HEK293T (cell line): ENCODE measurements around the gene SBNO1.
A peak's percentile ranks its signal among the peaks of the same experiment; 100 is the strongest.

Experiments
- CTCF ChIA-PET: fragments of 350-600 bp; formaldehyde crosslinking; extraction: SDS; loops from one replicate; lab custom pipeline; 2021; ENCODE audit warnings: antibody characterized with exemption, inconsistent platforms; lab: Yijun Ruan, JAX
- POLR2A ChIA-PET: fragments of 350-600 bp; formaldehyde crosslinking; extraction: SDS; loops from one replicate; lab custom pipeline; 2020; ENCODE audit warnings: antibody characterized with exemption, inconsistent platforms; lab: Yijun Ruan, JAX
- DNase-seq: peaks from one replicate; pipeline ENCODE4 v3.0.0; 2012; ENCODE audit warnings: mixed read lengths; ENCODE audit errors: extremely low spot score
- ARNT ChIP-seq: fragments of 450-650 bp; IDR thresholded peaks from 2 replicates; pipeline ENCODE4 v1.6.1; 2017; ENCODE audit warnings: mild to moderate bottlenecking
- BHLHE40 ChIP-seq: fragments of 450-650 bp; IDR thresholded peaks from 2 replicates; pipeline ENCODE4 v1.6.1; 2016; ENCODE audit warnings: mild to moderate bottlenecking, moderate library complexity, borderline replicate concordance
- CTBP1 ChIP-seq: fragments of 450-650 bp; IDR thresholded peaks from 2 replicates; pipeline ENCODE4 v1.6.1; 2016; ENCODE audit warnings: borderline replicate concordance
- ELF4 ChIP-seq: fragments of 450-650 bp; IDR thresholded peaks from 2 replicates; pipeline ENCODE4 v1.6.1; 2017; ENCODE audit warnings: antibody characterized with exemption
- FOXA1 ChIP-seq: fragments of 450-650 bp; IDR thresholded peaks from 2 replicates; pipeline ENCODE4 v1.6.1; 2016; ENCODE audit warnings: mild to moderate bottlenecking
- FOXK2 ChIP-seq: fragments of 450-650 bp; IDR thresholded peaks from 2 replicates; pipeline ENCODE4 v1.6.1; 2016; ENCODE audit warnings: mild to moderate bottlenecking
- FOXM1 ChIP-seq: fragments of 450-650 bp; IDR thresholded peaks from 2 replicates; pipeline ENCODE4 v1.6.1; 2017; ENCODE audit warnings: mild to moderate bottlenecking, borderline replicate concordance
- HDGF ChIP-seq: fragments of 450-650 bp; IDR thresholded peaks from 2 replicates; pipeline ENCODE4 v1.6.1; 2017; ENCODE audit warnings: antibody characterized with exemption, borderline replicate concordance
- L3MBTL2 ChIP-seq: fragments of 450-650 bp; conservative IDR thresholded peaks from 2 replicates; pipeline ENCODE4 v1.6.1; 2016; ENCODE audit warnings: mild to moderate bottlenecking
- LEF1 ChIP-seq: fragments of 450-650 bp; IDR thresholded peaks from 2 replicates; pipeline ENCODE4 v1.6.1; 2017; ENCODE audit warnings: mild to moderate bottlenecking, borderline replicate concordance
- NFRKB ChIP-seq: fragments of 450-650 bp; IDR thresholded peaks from 2 replicates; pipeline ENCODE4 v1.6.1; 2016; ENCODE audit warnings: mild to moderate bottlenecking, moderate library complexity
- PKNOX1 ChIP-seq: fragments of 450-650 bp; IDR thresholded peaks from 2 replicates; pipeline ENCODE4 v1.6.1; 2016
- SP1 ChIP-seq: fragments of 450-650 bp; IDR thresholded peaks from 2 replicates; pipeline ENCODE4 v1.6.1; 2017
- SUZ12 ChIP-seq: fragments of 450-650 bp; IDR thresholded peaks from 2 replicates; pipeline ENCODE4 v1.6.1; 2016; ENCODE audit warnings: mild to moderate bottlenecking
- TARDBP ChIP-seq: fragments of 450-650 bp; IDR thresholded peaks from 2 replicates; pipeline ENCODE4 v1.6.1; 2016
- ZNF384 ChIP-seq: fragments of 450-650 bp; IDR thresholded peaks from 2 replicates; pipeline ENCODE4 v1.6.1; 2016

SBNO1 gene

GRCh38 chr12:123265851-123266678 lies 98.6 kb downstream of the SBNO1 start:
- POLR2A ChIA-PET = interaction anchor here (1.5 kb wide), 1 partner anchor 34 kb away, joined by 5 read pairs; the partner anchor contains the start of gene MPHOSPH9
- DNase-seq = no peak
- CTCF ChIA-PET = interaction anchor here (0.6 kb wide), 1 partner anchor 20 kb away, joined by 4 read pairs; no protein-coding TSS in a partner anchor
- TF ChIP-seq ZNF384 = no peak
- TF ChIP-seq FOXA1 = no peak
- TF ChIP-seq L3MBTL2 = no peak
- no peak for TF ChIP-seq TARDBP
- no peak for TF ChIP-seq ARNT
- no peak for TF ChIP-seq SUZ12
- TF ChIP-seq CTBP1 = no peak
- TF ChIP-seq PKNOX1 = no peak
- no peak for TF ChIP-seq LEF1
- TF ChIP-seq FOXM1 = no peak

GRCh38 chr12:123264642-123265041 lies 100.0 kb downstream of the SBNO1 start:
- CTCF ChIA-PET = interaction anchor here (0.5 kb wide), 1 partner anchor 90 kb away, joined by 5 read pairs; no protein-coding TSS in a partner anchor
- POLR2A ChIA-PET = interaction anchor here (0.6 kb wide), 1 partner anchor 319 kb away, joined by 3 read pairs; the partner anchor contains the start of gene TMED2
- TF ChIP-seq ELF4 (no peak), LEF1 (no peak), HDGF (no peak), SP1 (no peak), TARDBP (no peak), L3MBTL2 (no peak), ZNF384 (no peak), FOXK2 (no peak), CTBP1 (no peak), NFRKB (no peak), FOXA1 (no peak), ARNT (no peak), PKNOX1 (no peak), SUZ12 (no peak), BHLHE40 (no peak), FOXM1 (no peak)
- peak; percentile 32 for DNase-seq

- no peak for TF ChIP-seq CTBP1
- TF ChIP-seq BHLHE40 = no peak
- TF ChIP-seq TARDBP = no peak
- TF ChIP-seq SP1 = no peak
- TF ChIP-seq FOXA1 = no peak
- DNase-seq = no peak
- POLR2A ChIA-PET = interaction anchor here (0.9 kb wide), 1 partner anchor 30 kb away, joined by 4 read pairs; the partner anchor contains the start of genes MPHOSPH9 and MTRFR
- CTCF ChIA-PET = no interaction called here
Observed at GRCh38 chr12:123263196-123263817, 101.3 kb downstream of the SBNO1 start.

- TF ChIP-seq PKNOX1 (no peak), ZNF384 (no peak), HDGF (no peak), CTBP1 (no peak), FOXA1 (no peak), FOXM1 (no peak), ARNT (no peak), LEF1 (no peak), FOXK2 (no peak), TARDBP (no peak), SP1 (no peak), BHLHE40 (no peak), SUZ12 (no peak), L3MBTL2 (no peak)
- ChIA-PET CTCF (no interaction called here), POLR2A (no interaction called here)
- no peak for DNase-seq
Observed at GRCh38 chr12:123261196-123261595, 103.5 kb downstream of the SBNO1 start.

GRCh38 chr12:123260081-123260480 lies 104.6 kb downstream of the SBNO1 start:
- POLR2A ChIA-PET = no interaction called here
- TF ChIP-seq CTBP1 = no peak
- no peak for TF ChIP-seq ZNF384
- TF ChIP-seq SUZ12 = no peak
- TF ChIP-seq HDGF = no peak
- TF ChIP-seq SP1 = no peak
- no peak for TF ChIP-seq L3MBTL2
- DNase-seq = no peak
- CTCF ChIA-PET = no interaction called here

GRCh38 chr12:123258593-123258992 lies 106.1 kb downstream of the SBNO1 start:
- ChIA-PET POLR2A (interaction anchor here (2.9 kb wide), 1 partner anchor 25 kb away, joined by 12 read pairs; the partner anchor contains the start of genes MPHOSPH9 and MTRFR), CTCF (no interaction called here)
- no peak for DNase-seq
- TF ChIP-seq PKNOX1 (no peak), BHLHE40 (no peak), L3MBTL2 (no peak), FOXK2 (no peak), NFRKB (no peak), ZNF384 (no peak), ARNT (no peak), TARDBP (no peak), FOXA1 (no peak), LEF1 (no peak), FOXM1 (no peak), SUZ12 (no peak), CTBP1 (no peak), HDGF (no peak), ELF4 (no peak), SP1 (no peak)
